ENCODE measurements around the gene PSMC3IP.

PSMC3IP gene

GRCh38 chr17:42585353-42585752 is 7.8 kb upstream of the PSMC3IP start:
- no peak for DNase-seq (ENCODE audit: low spot score)

GRCh38 chr17:42584880-42585279 is 7.4 kb upstream of the PSMC3IP start:
- no peak for DNase-seq (ENCODE audit: low spot score)

GRCh38 chr17:42581744-42582270 is 4.3 kb upstream of the PSMC3IP start:
- DNase-seq (ENCODE audit: low spot score), result no peak

GRCh38 chr17:42579794-42580551 is 2.4 kb upstream of the PSMC3IP start:
- no peak for DNase-seq (ENCODE audit: low spot score)

GRCh38 chr17:42578282-42578869 is 847 bp upstream of the PSMC3IP start:
- peak; percentile 82 for DNase-seq (ENCODE audit: low spot score)

GRCh38 chr17:42577140-42577531 is 393 bp downstream of the PSMC3IP start:
- no peak for DNase-seq (ENCODE audit: low spot score)

- DNase-seq (ENCODE audit: low spot score), result no peak
Measured at GRCh38 chr17:42574463-42574862, 3.1 kb downstream of the PSMC3IP start.

- DNase-seq (ENCODE audit: low spot score), result no peak
Measured at GRCh38 chr17:42573095-42573494, 4.4 kb downstream of the PSMC3IP start.

- no peak for DNase-seq (ENCODE audit: low spot score)
Measured at GRCh38 chr17:42571435-42572225, 5.9 kb downstream of the PSMC3IP start.

GRCh38 chr17:42568341-42569111 is 9.0 kb downstream of the PSMC3IP start:
- no peak for DNase-seq (ENCODE audit: low spot score)

- peak; percentile 100 for DNase-seq (ENCODE audit: low spot score)
Measured at GRCh38 chr17:42566883-42567573, 10.5 kb downstream of the PSMC3IP start, which contains the start of gene MLX. Gene MLX, plus strand, starts transcription at chr17:42567100. Its CDS starts 25 bp downstream, at chr17:42567125.

GRCh38 chr17:42566215-42566882 is 11.2 kb downstream of the PSMC3IP start:
- no peak for DNase-seq (ENCODE audit: low spot score)

GRCh38 chr17:42565523-42566214 is 11.9 kb downstream of the PSMC3IP start:
- no peak for DNase-seq (ENCODE audit: low spot score)

- no peak for DNase-seq (ENCODE audit: low spot score)
Measured at GRCh38 chr17:42564815-42565522, 12.6 kb downstream of the PSMC3IP start.

GRCh38 chr17:42563950-42564349 is 13.6 kb downstream of the PSMC3IP start:
- DNase-seq (ENCODE audit: low spot score), result no peak

- DNase-seq (ENCODE audit: low spot score), result no peak
Measured at GRCh38 chr17:42563543-42563942, 14.0 kb downstream of the PSMC3IP start.

GRCh38 chr17:42563143-42563509 is 14.4 kb downstream of the PSMC3IP start:
- no peak for DNase-seq (ENCODE audit: low spot score)

GRCh38 chr17:42562388-42563142 is 15.0 kb downstream of the PSMC3IP start:
- peak; percentile 41 for DNase-seq (ENCODE audit: low spot score)

Measured in AG20443 (cell line).